Neural cell (in vitro differentiated cells): ENCODE results near the gene LAIR1. TPM values are rescaled to one million over a fixed set of nuclear protein-coding genes. Genes with fewer than 3 reads are reported as not detected.

Experiments used
- H2AFZ ChIP-seq: fragments of 200-600, 300-800 bp; sonication (generic), shearing (Covaris generic); 2 replicates; pipeline ENCODE4 v1.6.0; 2014; ENCODE audit warnings: low read depth, mild to moderate bottlenecking, antibody characterized with exemption, low read length, moderate library complexity
- H3F3A ChIP-seq: fragments of 200-600 bp; shearing (Covaris generic); 2 replicates; pipeline ENCODE4 v1.6.1; 2016; ENCODE audit warnings: mild to moderate bottlenecking, moderate library complexity, mixed read lengths, antibody characterized with exemption, low read length; ENCODE audit not compliant: insufficient read depth, poor library complexity, severe bottlenecking
- H3K27ac ChIP-seq: fragments of 200-600, 300-800 bp; sonication (generic), shearing (Covaris generic); 2 replicates; pipeline ENCODE4 v1.5.1; 2014; ENCODE audit warnings: mild to moderate bottlenecking, low read length, moderate library complexity
- H3K27me3 ChIP-seq: fragments of 300-800, 200-600 bp; sonication (generic), shearing (Covaris generic); 2 replicates; pipeline ENCODE4 v1.6.0; 2014; ENCODE audit warnings: mild to moderate bottlenecking, low read depth, low read length, moderate library complexity; ENCODE audit not compliant: insufficient read depth
- H3K36me3 ChIP-seq: fragments of 300-800, 200-600 bp; sonication (generic), shearing (Covaris generic); 2 replicates; pipeline ENCODE4 v1.5.1; 2014; ENCODE audit warnings: mild to moderate bottlenecking, antibody characterized with exemption, low read length, moderate library complexity; ENCODE audit not compliant: insufficient read depth
- H3K4me2 ChIP-seq: fragments of 300-800, 200-600 bp; sonication (generic), shearing (Covaris generic); 2 replicates; pipeline ENCODE4 v1.6.0; 2014; ENCODE audit warnings: mild to moderate bottlenecking, low read length
- H3K4me3 ChIP-seq: fragments of 300-800, 200-600 bp; sonication (generic), shearing (Covaris generic); 2 replicates; pipeline ENCODE4 v1.5.1; 2014; ENCODE audit warnings: mild to moderate bottlenecking, low read length, moderate library complexity
- H3K79me2 ChIP-seq: fragments of 200-600 bp; shearing (Covaris generic); replicated peaks from 2 replicates; pipeline ENCODE4 v1.6.0; 2014; ENCODE audit warnings: mild to moderate bottlenecking, low read length, moderate library complexity; ENCODE audit not compliant: insufficient read depth
- H3K9ac ChIP-seq: fragments of 300-800, 200-600 bp; sonication (generic), shearing (Covaris generic); 2 replicates; pipeline ENCODE4 v1.6.1; 2016; ENCODE audit warnings: mild to moderate bottlenecking, low read length, mixed read lengths
- H3K9me2 ChIP-seq: fragments of 200-600 bp; shearing (Covaris generic); 2 replicates; pipeline ENCODE4 v1.6.1; 2016; ENCODE audit warnings: mild to moderate bottlenecking, low read length, mixed read lengths; ENCODE audit not compliant: insufficient read depth
- H3K9me3 ChIP-seq: fragments of 200-600, 300-800 bp; sonication (generic), shearing (Covaris generic); 2 replicates; pipeline ENCODE4 v1.6.1; 2016; ENCODE audit warnings: mild to moderate bottlenecking, mixed run types, low read length, moderate library complexity, mixed read lengths
- H4K20me1 ChIP-seq: fragments of 200-600 bp; shearing (Covaris generic); 2 replicates; pipeline ENCODE4 v1.6.1; 2016; ENCODE audit warnings: mild to moderate bottlenecking, mixed run types; ENCODE audit not compliant: insufficient read depth
- CTCF ChIP-seq: fragments of 450-650 bp; IDR thresholded peaks from 2 replicates; pipeline ENCODE4 v1.5.1; 2014; ENCODE audit warnings: antibody characterized with exemption, mild to moderate bottlenecking, moderate library complexity; ENCODE audit not compliant: poor library complexity, severe bottlenecking
- EP300 ChIP-seq: fragments of 450-650 bp; conservative IDR thresholded peaks from 2 replicates; pipeline ENCODE4 v1.6.1; 2014; ENCODE audit warnings: antibody characterized with exemption, mild to moderate bottlenecking, moderate library complexity; ENCODE audit not compliant: poor library complexity, severe bottlenecking
- EZH2 ChIP-seq: fragments of 200-600, 300-800 bp; shearing (Covaris generic), sonication (generic); IDR thresholded peaks from 2 replicates; pipeline ENCODE4 v1.6.1; 2014; ENCODE audit warnings: antibody characterized with exemption, low read length, borderline replicate concordance, mild to moderate bottlenecking; ENCODE audit not compliant: insufficient read depth, poor library complexity, severe bottlenecking
- MXI1 ChIP-seq: fragments of 450-650 bp; conservative IDR thresholded peaks from 2 replicates; pipeline ENCODE4 v1.6.1; 2014; ENCODE audit warnings: antibody characterized with exemption, mild to moderate bottlenecking; ENCODE audit not compliant: poor library complexity, severe bottlenecking
- POLR2AphosphoS5 ChIP-seq: IDR thresholded peaks from 2 replicates; pipeline ENCODE4 v1.6.1; 2012
- REST ChIP-seq: IDR thresholded peaks from 2 replicates; pipeline ENCODE4 v1.6.1; 2012; ENCODE audit warnings: borderline replicate concordance
- SMC3 ChIP-seq: fragments of 450-650 bp; conservative IDR thresholded peaks from 2 replicates; pipeline ENCODE4 v1.6.1; 2014; ENCODE audit warnings: antibody characterized with exemption, mild to moderate bottlenecking, moderate library complexity; ENCODE audit not compliant: poor library complexity
- TAF1 ChIP-seq: IDR thresholded peaks from 2 replicates; pipeline ENCODE4 v1.6.1; 2012; ENCODE audit warnings: low read depth
- polyA plus RNA-seq: library from polyadenylated mRNA; depleted of rRNA; stranded (reverse); fragments of >200 nt; gene quantifications from 2 replicates; pipeline ENCODE4 v1.2.3, GENCODE V29; 2014

LAIR1 gene
- polyA plus RNA-seq, 1 donor from 2014 or later = not detected

DNA sequence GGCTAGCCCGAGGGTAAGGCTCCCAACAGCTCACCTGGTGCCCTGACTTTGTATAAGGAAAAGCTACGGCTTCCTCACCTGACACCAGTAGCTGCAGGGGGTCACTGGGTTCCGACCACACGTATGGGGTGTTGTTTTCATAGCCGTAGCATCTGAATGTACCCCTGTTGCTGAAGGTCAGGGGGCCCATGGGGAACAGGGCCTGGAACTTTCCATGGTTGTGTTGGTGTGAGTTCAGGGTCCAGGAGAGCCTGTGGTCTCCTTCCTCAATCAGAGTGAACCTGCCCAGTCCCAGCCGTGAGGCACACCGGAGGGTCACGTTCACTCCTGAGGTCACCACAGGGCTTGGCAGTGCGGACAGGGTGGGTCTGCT lies 26.9 kb downstream of the LAIR1 start:
- Histone ChIP-seq H3K9ac (no peak overlapping the region), H3F3A (no peaks in the 10 kb centered on the region), H3K4me2 (no peak overlapping the region), H2AFZ (no peak overlapping the region), H3K9me3 (no peaks in the 10 kb centered on the region), H4K20me1 (no peaks in the 10 kb centered on the region), H3K79me2 (no peaks in the 10 kb centered on the region), H3K9me2 (no peaks in the 10 kb centered on the region), H3K4me3 (no peak overlapping the region), H3K36me3 (no peaks in the 10 kb centered on the region), H3K27me3 (no peaks in the 10 kb centered on the region), H3K27ac (no peak overlapping the region)
- TF ChIP-seq TAF1 (no peak), EP300 (no peak), POLR2AphosphoS5 (no peak), CTCF (no peak), MXI1 (no peak)

GRCh38 chr19:54336893-54337857 lies 27.6 kb downstream of the LAIR1 start:
- Histone ChIP-seq H3K27me3 (no peaks in the 10 kb centered on the region), H3K79me2 (no peaks in the 10 kb centered on the region), H3K9me2 (no peaks in the 10 kb centered on the region), H3K4me3 (no peak overlapping the region), H3K36me3 (no peaks in the 10 kb centered on the region), H4K20me1 (no peaks in the 10 kb centered on the region), H3K27ac (no peak overlapping the region), H3K9ac (no peak overlapping the region), H3K9me3 (no peaks in the 10 kb centered on the region), H3K4me2 (no peak overlapping the region), H2AFZ (no peak overlapping the region), H3F3A (no peaks in the 10 kb centered on the region)
- no peak for TF ChIP-seq REST

DNA sequence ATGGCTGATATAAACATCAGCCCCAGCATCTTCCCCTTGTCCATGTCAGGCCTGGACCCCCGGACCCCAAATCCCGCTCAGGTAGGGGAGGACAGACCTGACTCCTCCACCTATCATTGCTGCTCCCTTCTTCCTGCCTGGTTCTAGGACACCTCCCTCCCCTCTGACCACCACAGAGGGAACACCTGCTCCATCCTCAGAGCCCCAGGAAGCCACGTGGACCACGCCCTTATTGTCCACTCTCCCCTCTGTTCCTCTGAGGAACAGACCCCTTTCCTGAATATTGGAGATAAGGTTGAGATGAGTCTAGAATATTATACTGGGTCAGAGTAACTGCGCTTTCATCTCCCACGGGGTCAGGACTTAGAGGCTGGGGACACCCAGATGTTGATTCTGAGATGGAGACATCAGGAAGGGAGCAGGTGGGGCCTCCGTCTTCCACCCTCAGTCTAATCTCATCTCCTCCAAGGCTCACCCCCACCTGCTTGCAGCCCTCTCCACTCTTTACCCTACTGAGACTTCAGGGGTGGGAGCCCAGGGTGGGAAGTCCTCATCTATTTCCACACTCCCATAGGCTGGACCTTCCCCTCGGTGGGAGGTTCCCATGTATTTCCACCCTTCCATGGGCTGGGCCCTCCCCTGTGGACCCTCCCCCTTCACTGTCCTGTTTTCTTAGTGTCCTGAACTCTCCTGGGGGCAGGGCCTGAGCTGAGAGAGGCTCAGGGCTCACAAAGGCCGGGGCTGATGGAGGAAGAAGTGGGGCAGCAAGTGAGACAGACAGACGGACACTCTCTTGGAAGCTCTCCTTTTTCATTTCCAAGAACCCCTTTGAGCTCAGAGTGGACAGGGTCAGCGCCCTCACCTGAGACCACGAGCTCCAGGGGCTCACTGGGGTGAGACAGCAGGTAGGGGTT lies 28.5 kb downstream of the LAIR1 start:
- TF ChIP-seq EP300 (no peak), MXI1 (no peak), EZH2 (no peak), SMC3 (no peak)
- H3K36me3 ChIP-seq = no peaks in the 10 kb centered on the region

More for the DNA sequence above, 28.5 kb downstream of the LAIR1 start:
- Histone ChIP-seq H3K9me2 (no peaks in the 10 kb centered on the region), H3K9me3 (no peaks in the 10 kb centered on the region), H4K20me1 (no peaks in the 10 kb centered on the region), H3K79me2 (no peaks in the 10 kb centered on the region), H3K9ac (no peak overlapping the region), H3K4me3 (no peak overlapping the region), H3K27me3 (no peaks in the 10 kb centered on the region), H3F3A (no peaks in the 10 kb centered on the region), H3K4me2 (no peak overlapping the region), H2AFZ (no peak overlapping the region), H3K27ac (no peak overlapping the region)
